Neuronal stem cell (in vitro differentiated cells): ENCODE measurements around the gene MFAP3.

Experiments
- DNase-seq: peaks from one replicate; pipeline ENCODE4 v3.0.0-alpha.2; 2013; ENCODE audit warnings: low spot score
- H2AFZ ChIP-seq: one replicate; pipeline ENCODE4 v1.6.1; 2013; ENCODE audit warnings: mild to moderate bottlenecking, low read length, inconsistent platforms
- H2AK5ac ChIP-seq: 2 replicates; pipeline ENCODE4 v1.6.1; 2013; ENCODE audit warnings: low read depth, mild to moderate bottlenecking, inconsistent platforms, low read length, moderate library complexity, mixed read lengths
- H2BK120ac ChIP-seq: 2 replicates; pipeline ENCODE4 v1.6.1; 2013; ENCODE audit warnings: low read depth, mild to moderate bottlenecking, inconsistent platforms, low read length, moderate library complexity, mixed read lengths
- H2BK12ac ChIP-seq: one replicate; pipeline ENCODE4 v1.6.1; 2013; ENCODE audit warnings: low read length, inconsistent platforms
- H2BK15ac ChIP-seq: 2 replicates; pipeline ENCODE4 v1.6.1; 2013; ENCODE audit warnings: mild to moderate bottlenecking, low read length, inconsistent platforms, mixed read lengths
- H2BK5ac ChIP-seq: one replicate; pipeline ENCODE4 v1.6.1; 2013; ENCODE audit warnings: inconsistent platforms, mild to moderate bottlenecking, low read length, moderate library complexity
- H3K14ac ChIP-seq: one replicate; pipeline ENCODE4 v1.6.1; 2013; ENCODE audit warnings: low read length, inconsistent platforms
- H3K18ac ChIP-seq: 2 replicates; pipeline ENCODE4 v1.6.1; 2013; ENCODE audit warnings: low read length, inconsistent platforms
- H3K23ac ChIP-seq: 2 replicates; pipeline ENCODE4 v1.6.1; 2013; ENCODE audit warnings: low read depth, mild to moderate bottlenecking, mixed read lengths, low read length, inconsistent platforms; ENCODE audit not compliant: poor library complexity
- H3K27ac ChIP-seq: replicated peaks from 3 replicates; pipeline ENCODE4 v1.5.1; 2013; ENCODE audit warnings: low read length, inconsistent platforms
- H3K27me3 ChIP-seq, 3 experiments: 2 replicates each; pipeline ENCODE4 v1.6.1; 2013; ENCODE audit warnings: low read length in 3 of 3, mild to moderate bottlenecking in 2 of 3, inconsistent platforms in 1 of 3, low read depth in 1 of 3, mixed read lengths in 1 of 3, moderate library complexity in 1 of 3; ENCODE audit not compliant: control insufficient read depth in 3 of 3, insufficient read depth in 3 of 3
- H3K36me3 ChIP-seq, 2 donors: replicated peaks in 1 of 2; 2 replicates each; pipeline ENCODE4 v1.6.1; 2013; ENCODE audit warnings: low read length in 2 of 2; ENCODE audit not compliant: control insufficient read depth in 2 of 2, insufficient read depth in 2 of 2
- H3K4ac ChIP-seq: 2 replicates; pipeline ENCODE4 v1.6.1; 2013; ENCODE audit warnings: inconsistent platforms, mild to moderate bottlenecking, low read length, moderate library complexity
- H3K4me1 ChIP-seq, 2 donors: 1 replicate in 1 of 2; 2 replicates in 1 of 2; pipeline ENCODE4 v1.6.1; 2013; ENCODE audit warnings: low read length in 2 of 2, low read depth in 1 of 2; ENCODE audit not compliant: control insufficient read depth in 2 of 2, insufficient read depth in 1 of 2
- H3K4me2 ChIP-seq: one replicate; pipeline ENCODE4 v1.6.1; 2013; ENCODE audit warnings: mild to moderate bottlenecking, low read length, inconsistent platforms; ENCODE audit not compliant: insufficient read depth, poor library complexity, severe bottlenecking
- H3K4me3 ChIP-seq, 2 donors: 2 replicates each; pipeline ENCODE4 v1.5.1; 2013; ENCODE audit warnings: low read length in 2 of 2, mild to moderate bottlenecking in 2 of 2, inconsistent platforms in 1 of 2, moderate library complexity in 1 of 2
- H3K79me1 ChIP-seq: one replicate; pipeline ENCODE4 v1.6.1; 2013; ENCODE audit warnings: low read depth, mild to moderate bottlenecking, inconsistent platforms, low read length, moderate library complexity
- H3K9ac ChIP-seq: one replicate; pipeline ENCODE4 v1.6.1; 2013; ENCODE audit warnings: mild to moderate bottlenecking, low read depth, low read length, inconsistent platforms; ENCODE audit not compliant: poor library complexity
- H3K9me3 ChIP-seq, 2 donors: replicated peaks in 1 of 2; 2 replicates each; pipeline versions ENCODE3 to v1.6.1; 2013; ENCODE audit warnings: low read length in 2 of 2, mild to moderate bottlenecking in 2 of 2, inconsistent platforms in 1 of 2, low read depth in 1 of 2, mixed read lengths in 1 of 2, moderate library complexity in 1 of 2; ENCODE audit not compliant: control insufficient read depth in 2 of 2, insufficient read depth in 1 of 2
- H4K8ac ChIP-seq: one replicate; pipeline ENCODE4 v1.6.1; 2013; ENCODE audit warnings: low read depth, mild to moderate bottlenecking, inconsistent platforms, low read length, moderate library complexity
- H4K91ac ChIP-seq: one replicate; pipeline ENCODE4 v1.6.1; 2013; ENCODE audit warnings: low read length, low read depth, mild to moderate bottlenecking, inconsistent platforms; ENCODE audit not compliant: poor library complexity
- WGBS, 2 donors: extraction: QIAGEN DNeasy Blood & Tissue Kit; methylation state at CpG; one replicate each; pipeline ENCODE4 v1.1.7; 2013; ENCODE audit warnings: missing lambda C conversion rate in 2 of 2, mixed read lengths in 1 of 2; ENCODE audit not compliant: insufficient read length in 2 of 2, insufficient replicate concordance in 1 of 2; ENCODE audit errors: extremely low coverage in 2 of 2; 5-methylcytosine and 5-hydroxymethylcytosine counted together

The MFAP3 gene

DNA sequence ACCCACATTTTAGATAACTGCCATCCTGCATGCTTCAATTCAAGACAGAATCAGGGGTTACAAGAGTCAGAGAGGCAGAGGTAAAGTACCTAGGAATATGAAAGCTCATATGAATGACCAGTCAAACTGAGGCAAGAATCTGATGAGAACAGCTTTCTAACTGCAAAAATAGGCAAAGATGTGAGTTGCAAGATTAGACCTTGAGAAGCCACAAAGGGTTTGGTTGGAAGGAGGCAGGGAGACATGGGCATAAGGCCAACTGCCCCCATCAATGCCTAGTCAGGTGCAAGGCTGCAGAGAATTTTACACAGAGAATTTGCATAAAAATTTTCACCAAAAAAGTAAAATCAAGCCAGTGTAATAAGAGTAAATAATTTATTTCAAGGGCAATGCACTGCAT lies 12.8 kb upstream of the MFAP3 start:
- no peaks in the 10 kb centered on the region for H3K4me1 ChIP-seq
- peaks cover 2 to 46% of the 10 kb centered on the region in 2 donors for H3K36me3 ChIP-seq
- H3K9me3 ChIP-seq = no peaks in the 10 kb centered on the region
- no peak for DNase-seq
- no peak overlapping the region for H2BK5ac ChIP-seq
- no peak overlapping the region for H4K91ac ChIP-seq
- no peak overlapping the region for H2BK120ac ChIP-seq
- H2BK15ac ChIP-seq = no peak overlapping the region
- H3K18ac ChIP-seq = no peak overlapping the region
- no peak overlapping the region for H3K4me2 ChIP-seq
- no peak overlapping the region for H3K4ac ChIP-seq
- no peak overlapping the region for H2AK5ac ChIP-seq
- H3K79me1 ChIP-seq = no peaks in the 10 kb centered on the region
- no peak overlapping the region for H3K4me3 ChIP-seq
- no peak overlapping the region for H3K27ac ChIP-seq
- no peak overlapping the region for H3K9ac ChIP-seq
- H3K23ac ChIP-seq = no peak overlapping the region
- H3K14ac ChIP-seq = no peak overlapping the region
- H2BK12ac ChIP-seq = no peak overlapping the region
- no peak overlapping the region for H4K8ac ChIP-seq
- no peak overlapping the region for H2AFZ ChIP-seq
- no peaks in the 10 kb centered on the region for H3K27me3 ChIP-seq

DNA sequence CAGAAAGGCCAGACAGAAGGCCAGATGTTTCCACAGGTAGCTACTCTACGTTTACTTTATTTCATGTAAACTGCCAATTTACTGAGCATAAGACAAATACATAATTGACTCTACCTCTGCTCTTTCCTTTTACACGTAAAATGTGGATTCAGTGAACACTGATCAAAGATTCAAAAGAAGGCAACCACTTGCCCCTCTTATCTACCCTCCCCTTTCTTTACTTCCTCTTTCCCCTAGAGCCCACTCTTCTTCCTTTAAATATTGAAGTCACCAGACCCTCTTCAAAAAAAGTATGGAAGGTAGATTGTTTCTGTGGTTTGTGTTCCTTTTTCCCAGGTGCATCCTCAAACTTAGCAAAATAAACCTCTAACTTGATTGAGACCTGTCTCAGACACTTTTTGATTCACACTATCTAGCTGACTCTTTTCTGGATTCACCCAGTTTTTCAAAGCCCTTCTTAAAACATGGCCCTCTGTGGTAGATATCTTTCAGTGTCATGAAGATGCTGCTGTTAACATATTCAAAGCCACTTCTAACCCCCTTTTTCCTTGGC lies 6.8 kb upstream of the MFAP3 start:
- H3K9me3 ChIP-seq = no peaks in the 10 kb centered on the region
- no peak overlapping the region for H3K9ac ChIP-seq
- H4K8ac ChIP-seq = no peak overlapping the region
- WGBS, 2 donors = no CpG with 5 or more reads among the region's 2 CpGs
- no peak overlapping the region for H3K14ac ChIP-seq
- no peak overlapping the region for H3K27ac ChIP-seq
- no peak overlapping the region for H3K4ac ChIP-seq
- no peak overlapping the region for H2BK15ac ChIP-seq
- DNase-seq = no peak
- H2BK5ac ChIP-seq = no peak overlapping the region
- H3K18ac ChIP-seq = no peak overlapping the region
- H2BK120ac ChIP-seq = no peak overlapping the region
- H3K27me3 ChIP-seq = peaks cover 0 to 2% (median 0%) of the 10 kb centered on the region in 3 experiments
- no peak overlapping the region for H3K4me2 ChIP-seq
- H2AK5ac ChIP-seq = no peak overlapping the region
- H2BK12ac ChIP-seq = no peak overlapping the region
- H3K4me1 ChIP-seq = no peaks in the 10 kb centered on the region
- H3K4me3 ChIP-seq = no peak overlapping the region
- H3K79me1 ChIP-seq = no peaks in the 10 kb centered on the region
- H3K23ac ChIP-seq = no peak overlapping the region
- H2AFZ ChIP-seq = no peak overlapping the region
- peaks cover 0 to 32% of the 10 kb centered on the region in 2 donors for H3K36me3 ChIP-seq
- no peak overlapping the region for H4K91ac ChIP-seq

DNA sequence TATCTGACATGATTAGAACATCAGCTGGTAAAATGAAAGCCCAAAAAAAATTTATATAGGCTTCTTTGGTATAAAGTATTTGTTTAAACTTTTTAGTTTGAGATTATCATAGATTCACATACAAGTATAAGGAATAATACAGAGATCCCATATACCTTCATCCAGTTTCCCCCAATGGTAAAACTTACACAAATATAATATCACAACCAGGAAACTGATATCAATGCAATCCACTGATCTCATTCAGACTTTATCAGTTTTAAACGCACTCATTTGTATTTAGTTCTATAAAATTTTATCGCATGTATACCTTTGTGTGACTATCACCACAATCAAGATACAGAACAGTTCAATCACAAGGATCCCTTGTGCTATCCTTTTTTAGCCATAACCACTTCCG lies 3.8 kb upstream of the MFAP3 start:
- Histone ChIP-seq H3K4ac (no peak overlapping the region), H4K91ac (no peak overlapping the region), H2BK5ac (no peak overlapping the region), H2BK12ac (no peak overlapping the region), H3K4me1 (peaks cover 0 to 4% of the 10 kb centered on the region in 2 donors), H2AK5ac (no peak overlapping the region), H4K8ac (no peak overlapping the region), H3K9ac (no peak overlapping the region), H2AFZ (no peak overlapping the region), H3K36me3 (peaks cover 0 to 14% of the 10 kb centered on the region in 2 donors), H3K9me3 (no peaks in the 10 kb centered on the region), H3K4me3 (no peak overlapping the region), H3K23ac (no peak overlapping the region), H3K14ac (no peak overlapping the region), H3K27ac (no peak overlapping the region), H3K79me1 (peaks cover 2% of the 10 kb centered on the region), H2BK120ac (no peak overlapping the region), H3K18ac (no peak overlapping the region), H3K27me3 (peaks cover 0 to 3% (median 0%) of the 10 kb centered on the region in 3 experiments), H3K4me2 (no peak overlapping the region), H2BK15ac (no peak overlapping the region)
- WGBS, 2 donors = no CpG with 5 or more reads among the region's 3 CpGs
- DNase-seq = no peak

DNA sequence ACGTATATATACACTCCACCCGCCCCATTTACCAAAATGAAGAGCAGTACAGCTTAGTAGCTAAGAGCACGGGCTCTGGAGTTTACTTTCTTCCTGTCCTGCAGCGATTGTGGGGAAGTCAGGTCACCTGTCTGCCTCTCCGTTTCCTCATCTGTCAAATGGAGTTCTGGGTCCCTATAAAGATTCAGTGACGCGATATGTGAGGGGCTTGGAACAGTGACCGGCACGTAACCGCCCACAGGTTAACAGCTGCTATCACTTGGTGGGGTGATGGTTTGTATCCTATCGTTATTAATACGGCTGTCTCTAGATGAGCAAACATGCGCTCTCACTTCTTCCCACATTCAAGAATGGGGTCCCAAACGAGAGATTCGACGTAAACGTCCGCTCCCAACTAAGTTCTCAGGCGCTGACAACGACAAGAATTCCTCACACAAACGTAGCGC lies 483 bp upstream of the MFAP3 start:
- Histone ChIP-seq H3K9ac (peak overlapping the region; percentile 82), H3K27ac (peak overlapping the region; percentile 14), H2BK5ac (no peak overlapping the region)

More for the DNA sequence above, 483 bp upstream of the MFAP3 start:
- Histone ChIP-seq H3K18ac (peak overlapping the region; percentile 88), H2BK12ac (no peak overlapping the region), H2BK120ac (no peak overlapping the region), H3K79me1 (peaks cover 2% of the 10 kb centered on the region), H4K8ac (no peak overlapping the region), H3K4me3 (peak overlapping the region; percentile 85 to 88), H3K4ac (no peak overlapping the region), H3K23ac (peak overlapping the region; percentile 77), H3K4me1 (peaks cover 0 to 4% of the 10 kb centered on the region in 2 donors), H2AFZ (peak overlapping the region; percentile 94), H4K91ac (peak overlapping the region; percentile 73), H3K14ac (no peak overlapping the region), H3K9me3 (no peaks in the 10 kb centered on the region), H3K4me2 (peak overlapping the region; percentile 75), H3K36me3 (peaks cover 0 to 20% of the 10 kb centered on the region in 2 donors), H2BK15ac (no peak overlapping the region), H3K27me3 (peaks cover 0 to 3% (median 0%) of the 10 kb centered on the region in 3 experiments), H2AK5ac (no peak overlapping the region)
- DNase-seq = no peak
- WGBS, 2 donors = no CpG with 5 or more reads among the region's 22 CpGs
